Renal cortical epithelial cell (primary cell): ENCODE data around the gene ABCC9. TPM values are rescaled to one million over a fixed set of nuclear protein-coding genes. Genes with fewer than 3 reads are reported as not detected.

ENCODE experiments used
- DNase-seq: peaks from one replicate; pipeline ENCODE4 v3.0.0-alpha.2; 2011; ENCODE audit warnings: low read depth
- total RNA-seq: library from RNA; depleted of rRNA; stranded (reverse); fragments of >200 nt; gene quantifications from 2 replicates; pipeline ENCODE4 v1.2.3, GENCODE V29; 2014

ABCC9 gene
- total RNA-seq, 1 donor from 2014 or later: 0.40 TPM

- DNase-seq: peak; percentile 8
Measured at GRCh38 chr12:21774358-21775132, 166.7 kb downstream of the ABCC9 start, which contains the start of gene KCNJ8. KCNJ8 (minus strand) TSS chr12:21774706; CDS start chr12:21773616, 1,090 bp downstream.

GRCh38 chr12:21773806-21774205 lies 167.4 kb downstream of the ABCC9 start:
- no peak for DNase-seq

- DNase-seq: no peak
Measured at GRCh38 chr12:21773263-21773741, 167.9 kb downstream of the ABCC9 start.

- no peak for DNase-seq
Measured at GRCh38 chr12:21771311-21771710, 169.9 kb downstream of the ABCC9 start.

GRCh38 chr12:21769307-21769706 lies 171.9 kb downstream of the ABCC9 start:
- DNase-seq: no peak

GRCh38 chr12:21766403-21766802 lies 174.8 kb downstream of the ABCC9 start:
- no peak for DNase-seq

- DNase-seq: no peak
Measured at GRCh38 chr12:21764950-21765349, 176.3 kb downstream of the ABCC9 start.

- DNase-seq: peak; percentile 36
Measured at GRCh38 chr12:21764065-21764464, 177.2 kb downstream of the ABCC9 start.

- DNase-seq: no peak
Measured at GRCh38 chr12:21763531-21763930, 177.7 kb downstream of the ABCC9 start.

GRCh38 chr12:21759737-21760136 lies 181.5 kb downstream of the ABCC9 start:
- DNase-seq: no peak

- no peak for DNase-seq
Measured at GRCh38 chr12:21757735-21758134, 183.5 kb downstream of the ABCC9 start.

GRCh38 chr12:21756699-21757098 lies 184.5 kb downstream of the ABCC9 start:
- DNase-seq: no peak

- peak; percentile 39 for DNase-seq
Measured at GRCh38 chr12:21751517-21751916, 189.7 kb downstream of the ABCC9 start.

Other genes starting within 250 kb of the ABCC9 start
- gene KCNJ8, start 166.7 kb downstream of the ABCC9 start, total RNA-seq: 0.89 and 2.1 TPM in 2 replicates
- gene CMAS, start 104.8 kb upstream of the ABCC9 start, total RNA-seq: 35.1 and 40.1 TPM in 2 replicates